Stimulated activated CD8-positive, alpha-beta memory T cell treated with anti-CD3 and anti-CD28 coated beads, Interleukin-15, amount 100 ng/mL, for 24 hours (primary cell): ENCODE measurements around the gene WRAP53.
"Not testable (repeated sequence)": the region's sequence is repeated elsewhere in the genome, so short reads cannot be mapped to it uniquely, and the experiment has no call there.

Experiments
- DNase-seq: peaks from one replicate; pipeline ENCODE4 v3.0.0-alpha.2; 2020; ENCODE audit warnings: low read depth

WRAP53 gene

DNA sequence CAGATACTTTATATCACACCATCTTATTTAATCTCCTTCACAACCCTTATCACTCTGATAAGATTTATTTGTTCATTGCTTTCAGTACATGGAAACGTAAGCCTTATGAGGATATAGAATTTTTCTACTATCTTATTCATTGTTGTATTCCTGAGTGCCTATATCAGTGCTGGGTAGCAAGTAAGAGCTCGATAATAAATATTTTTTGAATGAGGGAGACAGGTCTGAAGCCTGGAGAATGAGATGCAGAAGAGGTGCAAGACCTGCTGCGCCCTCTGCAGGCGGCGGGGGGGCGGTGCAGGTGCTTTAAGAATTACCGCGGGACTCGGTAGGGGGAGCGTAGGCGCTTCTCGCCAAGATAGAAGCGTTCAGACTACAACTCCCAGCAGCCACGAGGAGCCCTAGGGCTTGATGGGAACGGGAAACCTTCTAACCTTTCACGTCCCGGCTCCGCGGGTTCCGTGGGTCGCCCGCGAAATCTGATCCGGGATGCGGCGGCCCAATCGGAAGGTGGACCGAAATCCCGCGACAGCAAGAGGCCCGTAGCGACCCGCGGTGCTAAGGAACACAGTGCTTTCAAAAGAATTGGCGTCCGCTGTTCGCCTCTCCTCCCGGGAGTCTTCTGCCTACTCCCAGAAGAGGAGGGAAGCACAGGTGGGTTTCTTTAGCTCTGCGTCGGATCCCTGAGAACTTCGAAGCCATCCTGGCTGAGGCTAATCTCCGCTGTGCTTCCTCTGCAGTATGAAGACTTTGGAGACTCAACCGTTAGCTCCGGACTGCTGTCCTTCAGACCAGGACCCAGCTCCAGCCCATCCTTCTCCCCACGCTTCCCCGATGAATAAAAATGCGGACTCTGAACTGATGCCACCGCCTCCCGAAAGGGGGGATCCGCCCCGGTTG lies at the start of gene WRAP53:
Gene WRAP53 (plus strand): TSS at position 570 of the 900 bp plus-strand sequence. CDS start 172 bp downstream, at position 742.
- DNase-seq, result peak; percentile 93

GRCh38 chr17:7640783-7641182 lies 47.5 kb upstream of the WRAP53 start:
- no peak for DNase-seq

GRCh38 chr17:7641635-7642034 lies 46.6 kb upstream of the WRAP53 start:
- DNase-seq, result not testable (repeated sequence)

GRCh38 chr17:7644775-7645174 lies 43.5 kb upstream of the WRAP53 start:
- no peak for DNase-seq

DNA sequence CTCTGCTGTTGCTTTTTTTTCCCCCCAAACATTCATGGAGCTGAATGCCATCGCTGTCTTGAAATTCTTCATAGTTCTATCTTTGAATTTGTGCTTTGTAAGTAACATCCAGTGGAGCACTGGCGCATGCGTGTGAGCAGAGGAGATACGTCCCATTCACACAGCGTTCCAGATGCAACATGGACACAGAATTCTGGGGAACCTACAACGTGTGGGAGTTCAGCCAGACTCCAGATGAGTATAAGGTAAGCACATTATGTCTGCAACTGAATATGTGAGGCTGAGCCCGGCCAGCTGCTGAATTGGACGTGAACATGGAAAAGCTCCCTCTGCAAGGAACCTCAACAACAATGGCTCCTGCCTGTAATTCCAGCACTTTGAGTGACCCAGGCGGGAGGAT lies 41.8 kb upstream of the WRAP53 start:
- no peak for DNase-seq

DNA sequence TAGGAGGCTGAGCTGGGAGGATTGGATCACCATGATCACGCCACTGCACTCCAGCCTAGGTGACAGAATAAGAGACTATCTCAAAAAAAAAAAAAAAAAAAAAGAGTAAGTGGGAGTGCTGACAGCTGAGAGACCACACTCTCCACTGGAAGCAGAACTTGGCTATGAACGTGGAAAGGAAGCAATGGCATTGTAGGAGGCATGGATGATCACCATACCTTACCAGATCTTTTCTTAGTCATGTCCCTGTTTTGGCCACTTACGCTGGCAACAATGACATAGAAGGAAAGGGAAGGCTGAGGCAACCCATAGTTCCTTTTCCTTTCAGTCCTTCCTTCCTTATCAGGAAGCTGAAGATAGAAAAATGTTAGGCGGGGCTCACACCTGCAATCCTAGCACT lies 41.3 kb upstream of the WRAP53 start:
- DNase-seq, result no peak

- peak; percentile 26 for DNase-seq
These were observed 37.7 kb upstream of the WRAP53 start, which contains the start of gene ATP1B2 for GRCh38 chr17:7650509-7651096. TSS of gene ATP1B2 (plus strand) at chr17:7650926. CDS start at chr17:7651519, 593 bp downstream.

DNA sequence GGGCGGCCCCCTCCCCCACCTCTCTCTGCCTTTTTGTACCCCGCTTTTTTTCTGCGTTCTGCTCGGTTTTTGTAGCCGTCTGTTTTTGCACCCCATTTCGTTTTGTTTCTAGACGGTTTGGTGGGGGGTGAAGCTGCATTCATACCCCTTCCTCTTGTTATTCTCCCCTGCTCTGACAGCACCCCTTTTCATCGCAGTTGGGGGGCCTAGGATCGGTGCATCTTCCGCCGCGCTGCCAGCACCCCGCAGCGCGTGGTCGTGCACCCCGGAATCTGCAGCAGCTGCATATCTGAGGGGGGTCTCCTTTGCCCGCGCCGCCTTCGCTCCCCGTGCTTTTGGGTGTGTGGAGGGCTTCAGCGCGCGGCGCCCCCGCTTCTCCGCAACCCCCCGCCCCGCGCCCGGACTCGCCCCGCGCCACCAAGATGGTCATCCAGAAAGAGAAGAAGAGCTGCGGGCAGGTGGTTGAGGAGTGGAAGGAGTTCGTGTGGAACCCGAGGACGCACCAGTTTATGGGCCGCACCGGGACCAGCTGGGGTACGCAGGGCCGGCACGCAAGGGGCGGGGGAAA lies 37.1 kb upstream of the WRAP53 start:
- DNase-seq, result no peak

- DNase-seq, result no peak
These were observed 36.5 kb upstream of the WRAP53 start for GRCh38 chr17:7651665-7652387.

- DNase-seq, result no peak
These were observed 35.6 kb upstream of the WRAP53 start for GRCh38 chr17:7652388-7653356.

DNA sequence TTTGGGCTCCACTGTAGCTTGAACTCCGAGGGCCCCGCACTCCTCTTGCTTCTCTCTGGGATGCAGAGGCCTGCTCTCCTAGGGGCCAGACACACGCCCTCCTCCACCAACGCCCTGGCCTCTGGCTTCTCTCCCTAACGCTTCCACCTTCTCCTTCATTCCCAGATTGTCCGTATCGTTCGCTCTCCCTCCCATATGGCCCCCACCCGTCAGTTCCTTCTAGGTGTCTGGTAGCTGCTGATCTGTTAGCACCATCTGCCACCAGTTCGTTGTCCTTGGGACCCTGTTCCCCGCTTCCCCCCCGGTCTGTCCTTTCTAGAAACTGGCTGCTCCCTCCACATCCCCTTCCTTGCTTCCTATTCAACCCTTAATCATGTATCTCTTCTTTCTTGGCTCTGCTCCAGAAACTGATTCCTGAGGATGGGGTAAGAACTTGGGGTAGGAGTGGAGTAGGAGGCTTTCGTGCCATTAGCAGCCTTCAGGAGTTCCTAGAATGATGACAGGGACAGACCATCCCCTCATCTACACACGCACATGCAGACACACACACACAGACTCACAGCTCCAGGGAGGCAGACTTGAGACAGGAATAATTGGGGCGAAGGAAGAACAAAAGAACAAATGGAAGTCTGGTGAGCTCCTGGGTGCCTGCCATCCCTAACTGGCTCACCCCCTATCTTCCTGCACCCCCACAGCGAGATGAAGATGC lies 33.3 kb upstream of the WRAP53 start:
- DNase-seq, result no peak

- no peak for DNase-seq
These were observed 32.8 kb upstream of the WRAP53 start for GRCh38 chr17:7655541-7655840.

GRCh38 chr17:7656958-7657609 lies 31.2 kb upstream of the WRAP53 start:
- DNase-seq, result no peak

GRCh38 chr17:7667656-7668406 lies 20.4 kb upstream of the WRAP53 start:
- no peak for DNase-seq

GRCh38 chr17:7668482-7668881 lies 19.8 kb upstream of the WRAP53 start:
- no peak for DNase-seq

DNA sequence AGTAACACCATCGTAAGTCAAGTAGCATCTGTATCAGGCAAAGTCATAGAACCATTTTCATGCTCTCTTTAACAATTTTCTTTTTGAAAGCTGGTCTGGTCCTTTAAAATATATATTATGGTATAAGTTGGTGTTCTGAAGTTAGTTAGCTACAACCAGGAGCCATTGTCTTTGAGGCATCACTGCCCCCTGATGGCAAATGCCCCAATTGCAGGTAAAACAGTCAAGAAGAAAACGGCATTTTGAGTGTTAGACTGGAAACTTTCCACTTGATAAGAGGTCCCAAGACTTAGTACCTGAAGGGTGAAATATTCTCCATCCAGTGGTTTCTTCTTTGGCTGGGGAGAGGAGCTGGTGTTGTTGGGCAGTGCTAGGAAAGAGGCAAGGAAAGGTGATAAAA lies 15.0 kb upstream of the WRAP53 start:
- no peak for DNase-seq

DNA sequence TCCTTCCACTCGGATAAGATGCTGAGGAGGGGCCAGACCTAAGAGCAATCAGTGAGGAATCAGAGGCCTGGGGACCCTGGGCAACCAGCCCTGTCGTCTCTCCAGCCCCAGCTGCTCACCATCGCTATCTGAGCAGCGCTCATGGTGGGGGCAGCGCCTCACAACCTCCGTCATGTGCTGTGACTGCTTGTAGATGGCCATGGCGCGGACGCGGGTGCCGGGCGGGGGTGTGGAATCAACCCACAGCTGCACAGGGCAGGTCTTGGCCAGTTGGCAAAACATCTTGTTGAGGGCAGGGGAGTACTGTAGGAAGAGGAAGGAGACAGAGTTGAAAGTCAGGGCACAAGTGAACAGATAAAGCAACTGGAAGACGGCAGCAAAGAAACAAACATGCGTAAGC lies 13.3 kb upstream of the WRAP53 start:
- no peak for DNase-seq

DNA sequence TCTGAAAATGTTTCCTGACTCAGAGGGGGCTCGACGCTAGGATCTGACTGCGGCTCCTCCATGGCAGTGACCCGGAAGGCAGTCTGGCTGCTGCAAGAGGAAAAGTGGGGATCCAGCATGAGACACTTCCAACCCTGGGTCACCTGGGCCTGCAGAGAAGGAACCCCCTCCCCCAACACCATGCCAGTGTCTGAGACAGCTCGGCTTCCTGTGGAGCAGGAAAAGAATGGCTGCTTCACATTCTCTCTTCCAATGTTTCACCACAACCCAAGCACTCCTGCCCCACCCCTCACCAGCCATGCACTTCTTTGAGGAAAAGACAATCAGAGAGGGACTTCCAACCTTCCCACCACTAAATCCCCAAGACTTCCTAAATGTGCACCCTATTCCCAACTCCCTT lies 11.7 kb upstream of the WRAP53 start:
- no peak for DNase-seq

GRCh38 chr17:7677388-7678067 lies 10.7 kb upstream of the WRAP53 start:
- DNase-seq, result no peak
